Stimulated activated memory B cell treated with anti-CD40 and anti-IgM and Interleukin-4, amounts not matched to agents 10 μg/mL and 1 μg/mL and 100 μg/mL, for 72 hours (primary cell): ENCODE data around the gene LSM14B.

ENCODE experiments used
- ATAC-seq: fragments of 150-1000 bp; cut with Tn5 transposase; 2 replicates; pipeline ENCODE4 v1.10.0; 2021
- H3K27ac Mint-ChIP-seq: one replicate; pipeline ENCODE4 v1.8.0; 2022; ENCODE audit warnings: mild to moderate bottlenecking, mixed read lengths
- H3K27me3 Mint-ChIP-seq: one replicate; pipeline ENCODE4 v1.8.0; 2022; ENCODE audit warnings: mixed read lengths
- H3K36me3 Mint-ChIP-seq: one replicate; pipeline ENCODE4 v1.8.0; 2022; ENCODE audit warnings: mixed read lengths
- H3K4me1 Mint-ChIP-seq: one replicate; pipeline ENCODE4 v1.8.0; 2022; ENCODE audit warnings: mixed read lengths
- H3K4me3 Mint-ChIP-seq: one replicate; pipeline ENCODE4 v1.8.0; 2022; ENCODE audit warnings: mild to moderate bottlenecking, moderate library complexity, mixed read lengths
- H3K9me3 Mint-ChIP-seq: one replicate; pipeline ENCODE4 v1.8.0; 2022; ENCODE audit warnings: mixed read lengths

Gene LSM14B

DNA sequence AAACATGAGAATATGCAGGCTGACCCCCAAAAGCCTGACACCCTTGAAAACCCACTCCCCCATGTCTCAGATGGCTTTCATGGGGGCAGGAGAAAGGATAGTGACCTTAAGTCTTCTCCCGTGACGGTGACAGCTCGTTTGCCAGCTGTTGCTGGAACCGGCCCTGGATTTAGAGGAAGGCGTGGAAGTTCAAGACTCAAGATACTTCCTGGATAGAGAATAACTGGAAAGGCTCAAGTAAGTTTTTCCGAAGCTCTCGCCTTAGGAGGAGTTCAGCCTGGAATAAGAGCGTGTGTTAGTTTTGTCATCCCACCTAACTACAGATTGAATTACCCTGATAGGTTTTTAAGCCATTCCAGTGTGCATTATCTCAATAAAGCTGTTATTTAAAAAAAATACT lies 49.0 kb downstream of the LSM14B start:
- Mint-ChIP-seq H3K27ac (no peak overlapping the region), H3K36me3 (peaks cover 37% of the 10 kb centered on the region), H3K4me1 (no peaks in the 10 kb centered on the region), H3K27me3 (no peaks in the 10 kb centered on the region), H3K9me3 (no peaks in the 10 kb centered on the region), H3K4me3 (no peak overlapping the region)
- ATAC-seq = no peak

DNA sequence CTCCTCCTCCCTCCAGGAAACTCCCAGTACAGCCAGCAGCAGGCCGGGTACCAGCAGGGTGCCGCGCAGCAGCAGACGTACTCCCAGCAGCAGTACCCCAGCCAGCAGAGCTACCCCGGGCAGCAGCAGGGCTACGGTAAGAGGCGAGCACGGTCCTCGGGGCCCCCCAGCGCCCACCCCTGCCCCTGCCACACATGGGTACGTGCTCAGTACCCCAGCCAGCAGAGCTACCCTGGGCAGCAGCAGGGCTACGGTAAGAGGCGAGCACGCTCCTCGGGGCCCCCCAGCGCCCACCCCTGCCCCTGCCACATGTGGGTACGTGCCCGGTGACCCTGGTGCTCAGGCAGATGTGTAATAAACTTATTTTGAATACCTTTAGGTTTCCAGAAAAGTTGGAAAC lies 50.4 kb downstream of the LSM14B start:
- Mint-ChIP-seq H3K4me1 (no peaks in the 10 kb centered on the region), H3K4me3 (no peak overlapping the region), H3K27me3 (no peaks in the 10 kb centered on the region), H3K9me3 (no peaks in the 10 kb centered on the region), H3K27ac (no peak overlapping the region), H3K36me3 (peaks cover 35% of the 10 kb centered on the region)
- no peak for ATAC-seq

DNA sequence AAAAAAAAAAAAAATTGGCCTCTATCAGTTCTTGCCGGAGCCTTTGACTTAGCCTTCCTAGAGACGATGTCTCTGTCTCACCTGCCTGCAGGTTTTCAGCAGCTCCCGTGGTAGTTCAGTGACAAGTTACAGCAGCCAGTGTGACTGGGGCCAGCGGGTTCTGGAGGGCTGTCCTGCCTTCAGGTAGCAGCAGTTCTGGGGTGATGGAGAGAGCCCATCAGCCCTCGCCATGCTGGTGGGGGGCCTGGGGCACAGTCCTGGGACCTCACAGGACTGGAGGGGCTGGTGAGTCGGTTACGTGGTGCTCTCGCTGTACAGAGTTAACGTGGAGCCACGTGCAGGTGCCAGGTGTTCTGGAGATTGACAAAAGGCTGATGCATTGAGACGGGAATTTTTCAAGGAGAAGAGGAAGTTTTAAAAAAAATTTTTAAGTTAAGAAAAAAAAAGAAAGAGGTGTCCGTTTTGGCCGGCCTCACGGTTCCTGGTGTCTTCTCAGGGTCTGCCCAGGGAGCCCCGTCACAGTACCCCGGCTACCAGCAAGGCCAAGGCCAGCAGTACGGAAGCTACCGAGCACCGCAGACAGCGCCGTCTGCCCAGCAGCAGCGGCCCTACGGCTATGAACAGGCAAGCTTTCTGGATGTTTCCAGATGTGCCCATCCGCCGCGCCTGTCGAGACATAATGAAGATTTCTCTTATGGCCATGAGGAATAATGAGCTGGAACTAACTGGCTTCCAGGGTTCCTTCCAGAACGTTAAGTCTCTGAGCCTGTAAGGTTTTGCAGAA lies 51.9 kb downstream of the LSM14B start:
- Mint-ChIP-seq H3K27ac (no peak overlapping the region), H3K36me3 (peaks cover 23% of the 10 kb centered on the region)
- ATAC-seq = no peak

DNA sequence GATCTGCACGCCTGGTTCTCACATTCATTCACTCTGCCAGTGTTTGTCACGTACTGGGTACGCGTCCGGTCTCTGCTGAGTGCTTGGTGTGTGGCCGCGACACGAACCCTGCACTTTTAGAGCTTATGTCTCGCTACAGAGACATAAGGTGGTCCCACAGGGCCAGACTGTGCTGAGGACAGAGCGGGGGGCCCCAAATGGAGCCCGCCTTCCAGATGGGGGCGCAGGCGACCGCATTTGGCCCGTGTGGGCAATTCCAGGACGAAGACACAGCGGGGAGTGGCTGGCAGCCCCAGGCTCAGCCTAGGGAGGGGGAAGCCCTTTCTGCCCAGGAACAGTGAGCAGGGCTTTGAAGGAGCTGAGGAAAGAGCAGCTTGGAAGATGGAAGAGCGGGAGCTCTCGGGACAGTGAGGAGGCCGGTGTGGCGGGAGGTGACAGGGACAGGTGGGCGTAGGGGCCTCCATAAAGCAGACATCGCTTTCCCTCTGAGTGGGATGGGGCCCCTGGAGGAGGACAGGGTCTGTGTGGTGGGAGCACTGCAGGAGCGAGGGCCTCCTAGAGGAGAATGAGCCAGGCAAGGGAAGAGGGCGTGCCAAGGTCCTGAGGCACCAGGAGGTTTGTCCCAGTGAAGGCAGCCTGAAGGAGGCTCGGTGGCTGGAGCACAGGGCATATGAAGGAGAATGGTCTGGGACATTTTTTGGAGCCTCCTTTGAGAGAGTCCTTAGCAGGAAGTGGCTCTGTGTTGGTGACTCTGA lies 52.8 kb downstream of the LSM14B start:
- Mint-ChIP-seq H3K4me1 (no peaks in the 10 kb centered on the region), H3K27me3 (no peaks in the 10 kb centered on the region), H3K9me3 (no peaks in the 10 kb centered on the region), H3K27ac (no peak overlapping the region), H3K4me3 (no peak overlapping the region), H3K36me3 (peaks cover 16% of the 10 kb centered on the region)
- ATAC-seq = no peak

More for the DNA sequence above, 51.9 kb downstream of the LSM14B start:
- Mint-ChIP-seq H3K4me3 (no peak overlapping the region), H3K9me3 (no peaks in the 10 kb centered on the region), H3K27me3 (no peaks in the 10 kb centered on the region), H3K4me1 (no peaks in the 10 kb centered on the region)

DNA sequence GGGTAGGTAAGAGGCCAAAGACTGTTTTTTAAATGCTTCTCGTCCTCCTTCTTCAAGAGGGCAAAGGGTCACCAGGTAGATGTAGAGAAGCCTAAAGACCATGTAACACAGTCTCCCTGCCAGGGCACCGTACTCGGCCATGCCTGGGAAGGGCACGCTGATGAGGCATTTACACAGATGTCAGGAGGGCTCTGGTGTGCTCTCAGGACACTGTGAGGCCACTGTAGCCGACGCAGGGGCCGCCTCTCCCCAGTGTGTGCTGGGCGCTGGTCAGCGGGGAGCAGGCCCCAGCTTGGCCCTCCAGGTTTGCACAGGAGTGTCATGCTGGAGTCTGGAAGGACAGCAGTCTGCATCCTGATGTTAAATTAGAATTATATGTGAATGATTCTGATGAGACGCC lies 53.4 kb downstream of the LSM14B start:
- peaks cover 16% of the 10 kb centered on the region for H3K36me3 Mint-ChIP-seq
- no peak overlapping the region for H3K27ac Mint-ChIP-seq
- H3K27me3 Mint-ChIP-seq = no peaks in the 10 kb centered on the region

DNA sequence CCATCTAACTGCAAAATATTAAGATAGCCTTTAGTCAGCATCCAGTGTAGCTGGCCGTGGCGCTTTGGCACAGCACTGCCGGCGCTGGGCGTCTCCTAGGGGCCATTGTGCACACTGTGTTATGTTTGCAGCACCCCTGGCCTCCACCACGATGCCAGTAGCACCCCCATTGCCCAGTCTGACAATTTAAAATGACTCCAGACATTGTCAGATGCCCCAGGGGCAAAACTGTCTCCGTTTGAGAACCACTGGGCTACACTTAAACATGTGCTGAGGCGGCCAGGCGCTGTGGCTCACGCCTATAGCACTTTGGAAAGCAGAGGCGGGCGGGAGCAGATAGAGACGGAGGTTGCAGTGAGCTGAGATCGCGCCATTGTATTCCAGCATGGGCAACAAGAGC lies 54.6 kb downstream of the LSM14B start:
- Mint-ChIP-seq H3K27me3 (no peaks in the 10 kb centered on the region), H3K4me3 (no peak overlapping the region), H3K9me3 (no peaks in the 10 kb centered on the region), H3K36me3 (peaks cover 16% of the 10 kb centered on the region), H3K4me1 (peaks cover 3% of the 10 kb centered on the region), H3K27ac (peak overlapping the region; percentile 27)
- no peak for ATAC-seq

More for the DNA sequence above, 53.4 kb downstream of the LSM14B start:
- H3K4me1 Mint-ChIP-seq = no peaks in the 10 kb centered on the region
- no peaks in the 10 kb centered on the region for H3K9me3 Mint-ChIP-seq
- H3K4me3 Mint-ChIP-seq = no peak overlapping the region
- no peak for ATAC-seq

DNA sequence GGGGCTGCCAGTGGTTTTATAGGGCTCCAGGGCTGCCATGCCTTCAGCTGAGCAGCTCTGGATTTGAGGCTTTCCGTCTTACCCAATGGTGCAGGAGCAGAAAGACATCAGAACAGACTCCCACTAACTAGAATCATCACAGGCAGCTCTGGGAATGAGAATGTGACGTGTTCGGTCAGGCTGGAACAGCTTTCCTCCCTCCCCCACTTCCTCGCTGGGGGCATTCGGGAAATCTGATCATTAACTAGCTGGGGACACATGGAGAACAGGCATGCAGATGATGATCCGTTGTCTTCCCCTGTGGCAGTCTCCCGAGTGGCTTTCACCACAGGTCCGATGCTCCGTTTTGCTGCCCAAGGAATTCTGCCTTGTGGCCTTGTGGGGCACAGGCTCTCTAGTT lies 55.0 kb downstream of the LSM14B start:
- peaks cover 7% of the 10 kb centered on the region for H3K4me1 Mint-ChIP-seq
- no peaks in the 10 kb centered on the region for H3K27me3 Mint-ChIP-seq
- no peak overlapping the region for H3K27ac Mint-ChIP-seq
- peaks cover 16% of the 10 kb centered on the region for H3K36me3 Mint-ChIP-seq
- no peak for ATAC-seq
- H3K4me3 Mint-ChIP-seq = no peak overlapping the region
- H3K9me3 Mint-ChIP-seq = no peaks in the 10 kb centered on the region

DNA sequence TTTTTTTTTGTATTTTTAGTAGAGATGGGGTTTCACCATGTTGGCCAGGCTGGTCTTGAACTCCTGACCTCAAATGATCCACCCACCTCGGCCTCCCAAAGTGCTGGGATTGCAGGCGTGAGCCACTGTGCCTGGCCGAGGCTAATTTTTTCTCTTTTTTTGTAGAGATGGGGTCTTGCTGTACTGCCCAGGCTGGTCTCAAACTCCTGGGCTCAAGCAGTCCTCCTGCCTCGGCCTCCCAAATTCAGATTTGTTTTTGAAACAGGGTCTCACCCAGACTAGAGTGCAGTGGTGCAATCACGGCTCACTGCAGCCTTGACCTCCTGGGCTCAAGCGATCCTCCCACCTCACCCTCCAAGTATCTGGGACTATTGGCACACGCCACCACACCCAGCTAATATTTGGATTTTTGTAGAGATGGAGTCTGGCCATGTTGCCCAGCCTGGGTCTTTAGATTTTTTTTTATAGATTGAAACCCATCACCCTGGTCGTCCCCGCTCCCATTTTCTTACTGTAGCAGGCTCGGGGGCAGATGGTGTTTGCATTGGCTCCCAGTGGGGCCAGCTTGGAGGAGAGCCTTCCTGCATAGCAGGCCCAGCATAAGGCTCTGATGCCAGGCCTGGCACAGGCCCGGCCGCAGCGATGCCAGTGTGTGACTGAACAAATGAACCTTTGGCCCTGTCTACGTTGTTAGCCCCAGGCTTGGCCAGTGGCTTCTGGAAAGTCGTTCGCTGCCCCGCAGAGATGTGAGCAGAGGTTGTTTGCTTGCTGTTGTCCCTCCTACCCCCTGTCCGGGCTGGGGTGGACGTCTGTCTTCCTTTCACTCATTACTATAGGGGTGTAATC lies 56.3 kb downstream of the LSM14B start:
- H3K27ac Mint-ChIP-seq = no peak overlapping the region
- H3K4me1 Mint-ChIP-seq = peaks cover 16% of the 10 kb centered on the region
- no peak overlapping the region for H3K4me3 Mint-ChIP-seq
- no peaks in the 10 kb centered on the region for H3K9me3 Mint-ChIP-seq
- no peaks in the 10 kb centered on the region for H3K27me3 Mint-ChIP-seq
- peaks cover 16% of the 10 kb centered on the region for H3K36me3 Mint-ChIP-seq
- ATAC-seq = no peak

DNA sequence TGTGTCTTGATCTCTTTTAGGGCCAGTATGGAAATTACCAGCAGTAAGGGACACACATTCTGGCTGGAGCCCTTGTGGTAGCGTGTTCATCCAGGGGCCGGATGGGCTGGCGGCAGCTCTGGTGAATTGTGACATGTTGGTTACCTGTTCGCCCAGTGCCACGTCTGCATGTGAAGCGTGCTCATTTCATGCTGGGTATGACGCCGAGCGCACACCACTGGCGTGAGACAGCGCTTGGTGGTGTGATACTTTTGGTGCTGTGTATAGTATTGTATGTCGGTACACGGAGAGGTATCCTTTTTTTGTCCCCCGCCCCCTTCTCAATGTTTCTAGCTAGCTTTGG lies 56.9 kb downstream of the LSM14B start:
- ATAC-seq = no peak
- Mint-ChIP-seq H3K27me3 (no peaks in the 10 kb centered on the region), H3K4me3 (no peak overlapping the region), H3K36me3 (peaks cover 13% of the 10 kb centered on the region), H3K27ac (no peak overlapping the region), H3K9me3 (no peaks in the 10 kb centered on the region), H3K4me1 (peaks cover 22% of the 10 kb centered on the region)

DNA sequence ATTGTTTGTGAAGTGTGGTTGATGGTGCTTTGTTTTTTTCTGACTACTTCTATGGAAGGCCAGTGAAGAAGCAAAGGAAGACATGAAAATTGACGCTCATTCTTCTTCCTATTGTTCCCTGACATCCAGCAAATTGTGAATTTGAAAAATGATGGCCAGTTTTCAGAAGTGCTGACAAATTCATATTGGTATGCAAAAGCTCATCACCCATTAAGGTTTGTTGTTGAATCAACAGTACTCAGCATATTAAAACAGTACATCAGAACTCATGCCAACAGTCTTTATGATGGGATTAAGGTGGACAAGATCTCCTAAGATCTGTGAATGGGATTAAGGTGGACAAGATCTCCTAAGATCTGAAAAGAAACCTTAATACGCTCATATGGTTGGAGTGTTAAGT lies 59.5 kb downstream of the LSM14B start:
- Mint-ChIP-seq H3K36me3 (no peaks in the 10 kb centered on the region), H3K9me3 (no peaks in the 10 kb centered on the region), H3K27me3 (no peaks in the 10 kb centered on the region), H3K4me3 (peak overlapping the region; percentile 98), H3K4me1 (peaks cover 40% of the 10 kb centered on the region), H3K27ac (peak overlapping the region; percentile 99)
- no peak for ATAC-seq

DNA sequence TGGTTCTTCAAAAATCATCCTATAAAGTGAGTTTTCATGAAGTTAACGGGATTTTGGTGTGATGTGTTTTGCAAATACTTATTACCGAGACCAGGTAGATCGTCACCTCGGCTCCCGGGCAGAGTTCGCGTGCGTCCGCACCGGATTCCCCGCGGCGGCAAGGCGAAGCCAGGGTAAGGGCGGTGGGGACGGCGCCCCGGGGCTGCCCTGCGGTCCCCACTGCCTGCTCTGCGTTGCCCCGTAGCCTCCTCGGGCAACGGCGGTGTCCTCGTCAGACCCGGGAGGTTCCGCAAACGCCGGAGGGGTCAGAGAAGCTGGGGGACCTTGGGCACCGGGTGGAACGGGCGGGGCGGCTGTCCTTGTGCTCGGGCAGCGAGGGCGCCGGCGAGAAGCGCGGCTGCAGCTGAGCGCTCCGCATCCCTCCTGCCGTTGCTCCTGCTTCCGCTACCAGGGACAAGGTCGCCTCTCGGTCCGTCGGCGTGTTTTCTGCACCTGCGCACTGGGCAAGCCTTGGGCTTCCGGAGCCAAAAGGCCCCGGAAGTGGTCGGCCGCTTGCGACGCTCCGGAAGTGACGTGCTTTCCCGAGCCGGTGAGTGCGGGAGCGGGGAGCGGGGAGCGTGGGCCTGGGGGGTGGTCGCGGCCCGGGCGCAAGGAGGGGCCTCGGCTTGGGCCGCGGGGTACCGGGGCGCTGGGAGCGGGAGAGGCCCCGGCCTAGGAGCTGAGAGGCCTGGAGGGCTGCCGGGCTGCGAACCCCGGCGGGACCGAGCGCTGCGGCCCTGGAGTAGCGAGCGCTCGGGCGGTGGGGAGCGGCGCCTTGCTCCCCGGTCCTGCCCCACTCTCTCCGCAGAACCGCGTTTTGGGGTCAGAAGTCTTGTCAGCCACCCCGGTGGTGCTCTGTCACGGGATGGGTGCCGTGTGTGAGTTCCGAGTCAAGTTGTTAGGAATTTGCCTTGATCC lies 60.5 kb downstream of the LSM14B start, which contains the start of gene MTG2:
Gene MTG2, plus strand, starts transcription at position 560 of the 957 bp plus-strand sequence. CDS start 10,393 bp downstream, outside the sequence.
- Mint-ChIP-seq H3K4me3 (peak within 1 kb of the TSS; percentile 98), H3K27me3 (no peaks in the 10 kb centered on the region), H3K27ac (peak within 1 kb of the TSS; percentile 99), H3K9me3 (no peaks in the 10 kb centered on the region), H3K36me3 (no peaks in the 10 kb centered on the region), H3K4me1 (peaks cover 49% of the 10 kb centered on the region)
- peak; percentile 96 for ATAC-seq

DNA sequence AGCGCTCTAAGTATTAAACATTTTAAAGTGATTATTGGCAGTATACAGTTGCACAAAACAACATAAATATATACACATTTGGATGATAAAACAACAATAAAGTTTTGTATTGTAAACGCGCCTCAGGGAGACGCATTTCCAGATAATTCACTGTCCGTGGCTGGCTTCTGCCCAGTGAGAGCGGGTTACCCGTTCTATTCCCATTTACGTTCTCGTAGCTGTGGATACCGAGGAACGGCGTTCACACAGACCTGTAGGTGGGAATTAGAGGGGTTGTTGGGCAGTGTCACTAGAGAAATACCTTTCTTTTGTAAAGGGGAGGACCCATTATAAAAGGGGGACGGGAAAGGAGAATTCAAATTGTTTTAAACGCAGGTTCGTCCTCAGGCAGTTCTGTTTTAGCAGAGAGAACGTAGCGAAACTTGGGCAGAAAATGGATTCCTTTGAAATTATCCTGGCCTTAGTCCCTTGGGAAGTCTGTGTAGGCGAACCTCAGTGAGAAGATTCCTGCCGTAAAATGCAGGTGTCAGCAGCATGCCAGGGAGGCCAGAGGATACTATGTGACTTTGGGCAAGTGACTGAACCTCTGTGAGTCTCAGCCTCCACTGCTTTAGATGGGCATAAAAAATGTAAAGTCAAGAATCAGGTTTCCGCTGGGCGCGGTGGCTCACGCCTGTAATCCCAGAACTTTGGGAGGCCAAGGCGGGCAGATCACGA lies 61.3 kb downstream of the LSM14B start:
- Mint-ChIP-seq H3K4me1 (peaks cover 55% of the 10 kb centered on the region), H3K27me3 (no peaks in the 10 kb centered on the region), H3K36me3 (no peaks in the 10 kb centered on the region), H3K9me3 (no peaks in the 10 kb centered on the region), H3K27ac (peak overlapping the region; percentile 99), H3K4me3 (peak overlapping the region; percentile 98)
- no peak for ATAC-seq
